Liver (tissue), 9 donors: ENCODE results near the gene CHPF2. TPM values are rescaled to one million over a fixed set of nuclear protein-coding genes. Genes with fewer than 3 reads are reported as not detected.

ENCODE experiments used
- DNase-seq: peaks from one replicate; pipeline ENCODE4 v3.0.0-alpha.2; 2017; ENCODE audit warnings: low spot score
- H3K27ac ChIP-seq, 2 donors: one replicate each; pipeline ENCODE4 v1.7.0; 2013; ENCODE audit warnings: inconsistent platforms in 2 of 2, low read length in 2 of 2, control low read depth in 1 of 2, low read depth in 1 of 2, mild to moderate bottlenecking in 1 of 2
- H3K27me3 ChIP-seq, 4 donors: one replicate each; pipeline versions ENCODE4 v1.6.1 to v1.7.0; 2013; ENCODE audit warnings: low read length in 3 of 4, inconsistent platforms in 1 of 4, mild to moderate bottlenecking in 1 of 4, moderate library complexity in 1 of 4; ENCODE audit not compliant: control insufficient read depth in 4 of 4, insufficient read depth in 4 of 4
- H3K36me3 ChIP-seq, 4 donors: one replicate each; pipeline versions ENCODE4 v1.6.1 to v1.7.0; 2013; ENCODE audit warnings: low read length in 3 of 4, mild to moderate bottlenecking in 3 of 4, low read depth in 1 of 4, moderate library complexity in 1 of 4; ENCODE audit not compliant: control insufficient read depth in 4 of 4, insufficient read depth in 3 of 4
- H3K4me1 ChIP-seq, 4 donors: one replicate each; pipeline versions ENCODE4 v1.6.1 to v1.7.0; 2013; ENCODE audit warnings: low read length in 3 of 4, mild to moderate bottlenecking in 3 of 4, moderate library complexity in 1 of 4; ENCODE audit not compliant: control insufficient read depth in 4 of 4, insufficient read depth in 4 of 4
- H3K4me3 ChIP-seq, 3 donors: one replicate each; pipeline versions ENCODE4 v1.6.1 to v1.7.0; 2013; ENCODE audit warnings: low read length in 3 of 3, control low read depth in 1 of 3, low read depth in 1 of 3, mild to moderate bottlenecking in 1 of 3
- H3K9ac ChIP-seq, 2 donors: one replicate each; pipeline ENCODE4 v1.7.0; 2013; ENCODE audit warnings: low read length in 2 of 2, mild to moderate bottlenecking in 2 of 2, moderate library complexity in 2 of 2, control low read depth in 1 of 2, low read depth in 1 of 2
- H3K9me3 ChIP-seq, 4 donors: one replicate each; pipeline versions ENCODE4 v1.6.1 to v1.7.0; 2013; ENCODE audit warnings: low read length in 3 of 4; ENCODE audit not compliant: control insufficient read depth in 4 of 4
- EGR1 ChIP-seq, 2 donors: IDR thresholded peaks; 2 replicates each; pipeline ENCODE4 v1.6.1; 2016 to 2018; ENCODE audit warnings: antibody characterized with exemption in 2 of 2, low read depth in 2 of 2
- FOXA1 ChIP-seq: IDR thresholded peaks from 2 replicates; pipeline ENCODE4 v1.6.1; 2016; ENCODE audit warnings: antibody characterized with exemption
- FOXA2 ChIP-seq: IDR thresholded peaks from 2 replicates; pipeline ENCODE4 v1.6.1; 2016; ENCODE audit warnings: antibody characterized with exemption
- GABPA ChIP-seq, 2 donors: IDR thresholded peaks in 1 of 2; conservative IDR thresholded peaks in 1 of 2; 2 replicates each; pipeline ENCODE4 v1.6.1; 2016; ENCODE audit warnings: antibody characterized with exemption in 2 of 2, mild to moderate bottlenecking in 1 of 2, moderate library complexity in 1 of 2
- HNF4A ChIP-seq, 2 donors: conservative IDR thresholded peaks; 2 replicates each; pipeline ENCODE4 v1.6.1; 2016; ENCODE audit warnings: antibody characterized with exemption in 2 of 2, mild to moderate bottlenecking in 2 of 2
- HNF4G ChIP-seq: IDR thresholded peaks from 2 replicates; pipeline ENCODE4 v1.6.1; 2016; ENCODE audit warnings: antibody characterized with exemption
- JUND ChIP-seq, 2 donors: IDR thresholded peaks; 2 replicates each; pipeline ENCODE4 v1.6.1; 2016; ENCODE audit warnings: antibody characterized with exemption in 2 of 2
- NR2F2 ChIP-seq: IDR thresholded peaks from 2 replicates; pipeline ENCODE4 v1.6.1; 2016; ENCODE audit warnings: antibody characterized with exemption
- RAD21 ChIP-seq, 2 donors: IDR thresholded peaks; 2 replicates each; pipeline ENCODE4 v1.6.1; 2016; ENCODE audit warnings: antibody characterized with exemption in 2 of 2, mild to moderate bottlenecking in 2 of 2
- RXRA ChIP-seq, 2 donors: IDR thresholded peaks; 2 replicates each; pipeline ENCODE4 v1.6.1; 2017 to 2018; ENCODE audit warnings: antibody characterized with exemption in 2 of 2, mild to moderate bottlenecking in 1 of 2
- SP1 ChIP-seq: IDR thresholded peaks from 2 replicates; pipeline ENCODE4 v1.6.1; 2018; ENCODE audit warnings: antibody characterized with exemption, mild to moderate bottlenecking
- TAF1 ChIP-seq: conservative IDR thresholded peaks from 2 replicates; pipeline ENCODE4 v1.6.1; 2016; ENCODE audit warnings: antibody characterized with exemption, mild to moderate bottlenecking
- YY1 ChIP-seq: IDR thresholded peaks from 2 replicates; pipeline ENCODE4 v1.6.1; 2016; ENCODE audit warnings: antibody characterized with exemption, mild to moderate bottlenecking
- WGBS: extraction: QIAGEN DNeasy Blood & Tissue Kit; methylation state at CpG from one replicate; pipeline ENCODE4 v1.1.7; 2013; 5-methylcytosine and 5-hydroxymethylcytosine counted together
- polyA plus RNA-seq, 2 donors: library from polyadenylated mRNA; stranded (reverse) in 1 of 2; unstranded in 1 of 2; fragments of 200-250 nt in 1 of 2; fragments of >200 nt in 1 of 2; fragmentation: Nextera tagmentation in 1 of 2; extraction: Ambion mirVana in 1 of 2; gene quantifications; one replicate each; pipeline versions ENCODE4 v1.2.1 to v1.2.3, GENCODE V29; 2013 to 2015
- total RNA-seq, 2 donors: library from RNA; depleted of rRNA; stranded (reverse); fragments of >200 nt; gene quantifications; one replicate each; pipeline ENCODE4 v1.2.3, GENCODE V29; 2014
- TF ChIP-seq, protein P1 (sequence below): IDR thresholded peaks from 2 replicates; pipeline ENCODE4 v1.6.1; 2016; ENCODE audit warnings: antibody characterized with exemption, mild to moderate bottlenecking
- TF ChIP-seq, protein P2 (sequence below): IDR thresholded peaks from 2 replicates; pipeline ENCODE4 v1.6.1; 2016; ENCODE audit warnings: antibody characterized with exemption
- TF ChIP-seq, protein P3 (sequence below): IDR thresholded peaks from 2 replicates; pipeline ENCODE4 v1.6.1; 2016; ENCODE audit warnings: antibody characterized with exemption
- TF ChIP-seq, protein P4 (sequence below): IDR thresholded peaks from 2 replicates; pipeline ENCODE4 v1.6.1; 2016; ENCODE audit warnings: antibody characterized with exemption
- TF ChIP-seq, protein P5 (sequence below): fragments of 150-350 bp; IDR thresholded peaks from 2 replicates; pipeline ENCODE4 v1.5.1; 2017; ENCODE audit warnings: improper control_type of control experiment, low read depth, low read length; ENCODE audit not compliant: missing input control
- donor health status: healthy.
- donor health status: healthy.
- donor health status: healthy.
- donor health status: healthy.
- donor health status: healthy.

The CHPF2 gene
- total and polyA plus RNA-seq, 4 donors: 4.1 to 19.7 (median 18.1) TPM

DNA sequence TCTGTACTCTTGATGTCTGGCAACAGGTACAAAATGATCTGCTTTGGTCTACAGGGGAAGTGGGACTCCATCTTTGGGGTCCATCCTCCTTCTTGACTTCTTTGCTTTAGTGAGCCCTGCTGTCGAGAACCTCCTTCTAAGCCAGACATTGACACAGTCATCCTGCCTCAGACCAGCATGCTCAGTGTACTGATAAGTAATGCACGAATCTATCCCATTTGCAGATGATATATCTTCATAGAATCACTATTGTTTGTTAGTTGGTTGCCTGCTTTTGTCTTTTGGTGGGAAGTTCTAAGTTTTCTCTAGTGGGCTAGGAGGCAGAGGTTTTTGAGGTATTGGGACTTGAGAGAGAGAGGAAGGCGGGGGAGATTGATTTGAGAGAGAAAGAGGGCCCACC is 30.9 kb upstream of the CHPF2 start:
- DNase-seq: no peak
- Histone ChIP-seq H3K4me3 (no peak overlapping the region), H3K9ac (no peak overlapping the region), H3K27me3 (peaks cover 0 to 7% (median 0%) of the 10 kb centered on the region in 4 donors), H3K27ac (no peak overlapping the region), H3K9me3 (no peaks in the 10 kb centered on the region), H3K4me1 (no peaks in the 10 kb centered on the region), H3K36me3 (no peaks in the 10 kb centered on the region)
- WGBS: 83% methylated on average over 3 of the region's 3 CpGs
- TF ChIP-seq HNF4A (conservative IDR thresholded peaks at IDR 0.05): no peak
- TF ChIP-seq RXRA (IDR thresholded peaks at IDR 0.05): no peak
- TF ChIP-seq, protein P1, sequence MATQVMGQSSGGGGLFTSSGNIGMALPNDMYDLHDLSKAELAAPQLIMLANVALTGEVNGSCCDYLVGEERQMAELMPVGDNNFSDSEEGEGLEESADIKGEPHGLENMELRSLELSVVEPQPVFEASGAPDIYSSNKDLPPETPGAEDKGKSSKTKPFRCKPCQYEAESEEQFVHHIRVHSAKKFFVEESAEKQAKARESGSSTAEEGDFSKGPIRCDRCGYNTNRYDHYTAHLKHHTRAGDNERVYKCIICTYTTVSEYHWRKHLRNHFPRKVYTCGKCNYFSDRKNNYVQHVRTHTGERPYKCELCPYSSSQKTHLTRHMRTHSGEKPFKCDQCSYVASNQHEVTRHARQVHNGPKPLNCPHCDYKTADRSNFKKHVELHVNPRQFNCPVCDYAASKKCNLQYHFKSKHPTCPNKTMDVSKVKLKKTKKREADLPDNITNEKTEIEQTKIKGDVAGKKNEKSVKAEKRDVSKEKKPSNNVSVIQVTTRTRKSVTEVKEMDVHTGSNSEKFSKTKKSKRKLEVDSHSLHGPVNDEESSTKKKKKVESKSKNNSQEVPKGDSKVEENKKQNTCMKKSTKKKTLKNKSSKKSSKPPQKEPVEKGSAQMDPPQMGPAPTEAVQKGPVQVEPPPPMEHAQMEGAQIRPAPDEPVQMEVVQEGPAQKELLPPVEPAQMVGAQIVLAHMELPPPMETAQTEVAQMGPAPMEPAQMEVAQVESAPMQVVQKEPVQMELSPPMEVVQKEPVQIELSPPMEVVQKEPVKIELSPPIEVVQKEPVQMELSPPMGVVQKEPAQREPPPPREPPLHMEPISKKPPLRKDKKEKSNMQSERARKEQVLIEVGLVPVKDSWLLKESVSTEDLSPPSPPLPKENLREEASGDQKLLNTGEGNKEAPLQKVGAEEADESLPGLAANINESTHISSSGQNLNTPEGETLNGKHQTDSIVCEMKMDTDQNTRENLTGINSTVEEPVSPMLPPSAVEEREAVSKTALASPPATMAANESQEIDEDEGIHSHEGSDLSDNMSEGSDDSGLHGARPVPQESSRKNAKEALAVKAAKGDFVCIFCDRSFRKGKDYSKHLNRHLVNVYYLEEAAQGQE: no peak
- TF ChIP-seq TAF1: no peak
- TF ChIP-seq, protein P2, sequence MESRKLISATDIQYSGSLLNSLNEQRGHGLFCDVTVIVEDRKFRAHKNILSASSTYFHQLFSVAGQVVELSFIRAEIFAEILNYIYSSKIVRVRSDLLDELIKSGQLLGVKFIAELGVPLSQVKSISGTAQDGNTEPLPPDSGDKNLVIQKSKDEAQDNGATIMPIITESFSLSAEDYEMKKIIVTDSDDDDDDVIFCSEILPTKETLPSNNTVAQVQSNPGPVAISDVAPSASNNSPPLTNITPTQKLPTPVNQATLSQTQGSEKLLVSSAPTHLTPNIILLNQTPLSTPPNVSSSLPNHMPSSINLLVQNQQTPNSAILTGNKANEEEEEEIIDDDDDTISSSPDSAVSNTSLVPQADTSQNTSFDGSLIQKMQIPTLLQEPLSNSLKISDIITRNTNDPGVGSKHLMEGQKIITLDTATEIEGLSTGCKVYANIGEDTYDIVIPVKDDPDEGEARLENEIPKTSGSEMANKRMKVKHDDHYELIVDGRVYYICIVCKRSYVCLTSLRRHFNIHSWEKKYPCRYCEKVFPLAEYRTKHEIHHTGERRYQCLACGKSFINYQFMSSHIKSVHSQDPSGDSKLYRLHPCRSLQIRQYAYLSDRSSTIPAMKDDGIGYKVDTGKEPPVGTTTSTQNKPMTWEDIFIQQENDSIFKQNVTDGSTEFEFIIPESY: no peak
- TF ChIP-seq EGR1 (IDR thresholded peaks at IDR 0.05; ENCODE audit: low read depth in 2 of 2): no peak
- TF ChIP-seq, protein P3, sequence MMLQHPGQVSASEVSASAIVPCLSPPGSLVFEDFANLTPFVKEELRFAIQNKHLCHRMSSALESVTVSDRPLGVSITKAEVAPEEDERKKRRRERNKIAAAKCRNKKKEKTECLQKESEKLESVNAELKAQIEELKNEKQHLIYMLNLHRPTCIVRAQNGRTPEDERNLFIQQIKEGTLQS: no peak
- TF ChIP-seq GABPA (IDR thresholded peaks at IDR 0.05 in 1 of 2, conservative IDR thresholded peaks at IDR 0.05 in 1 of 2): no peak
- TF ChIP-seq FOXA1: no peak
- no peak for TF ChIP-seq HNF4G
- TF ChIP-seq, protein P4, sequence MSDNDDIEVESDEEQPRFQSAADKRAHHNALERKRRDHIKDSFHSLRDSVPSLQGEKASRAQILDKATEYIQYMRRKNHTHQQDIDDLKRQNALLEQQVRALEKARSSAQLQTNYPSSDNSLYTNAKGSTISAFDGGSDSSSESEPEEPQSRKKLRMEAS: no peak
- TF ChIP-seq SP1: no peak
- TF ChIP-seq JUND (IDR thresholded peaks at IDR 0.05): no peak
- TF ChIP-seq, protein P5, sequence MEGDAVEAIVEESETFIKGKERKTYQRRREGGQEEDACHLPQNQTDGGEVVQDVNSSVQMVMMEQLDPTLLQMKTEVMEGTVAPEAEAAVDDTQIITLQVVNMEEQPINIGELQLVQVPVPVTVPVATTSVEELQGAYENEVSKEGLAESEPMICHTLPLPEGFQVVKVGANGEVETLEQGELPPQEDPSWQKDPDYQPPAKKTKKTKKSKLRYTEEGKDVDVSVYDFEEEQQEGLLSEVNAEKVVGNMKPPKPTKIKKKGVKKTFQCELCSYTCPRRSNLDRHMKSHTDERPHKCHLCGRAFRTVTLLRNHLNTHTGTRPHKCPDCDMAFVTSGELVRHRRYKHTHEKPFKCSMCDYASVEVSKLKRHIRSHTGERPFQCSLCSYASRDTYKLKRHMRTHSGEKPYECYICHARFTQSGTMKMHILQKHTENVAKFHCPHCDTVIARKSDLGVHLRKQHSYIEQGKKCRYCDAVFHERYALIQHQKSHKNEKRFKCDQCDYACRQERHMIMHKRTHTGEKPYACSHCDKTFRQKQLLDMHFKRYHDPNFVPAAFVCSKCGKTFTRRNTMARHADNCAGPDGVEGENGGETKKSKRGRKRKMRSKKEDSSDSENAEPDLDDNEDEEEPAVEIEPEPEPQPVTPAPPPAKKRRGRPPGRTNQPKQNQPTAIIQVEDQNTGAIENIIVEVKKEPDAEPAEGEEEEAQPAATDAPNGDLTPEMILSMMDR: no peak
- no peak for TF ChIP-seq FOXA2
- TF ChIP-seq RAD21 (IDR thresholded peaks at IDR 0.05): no peak
- no peak for TF ChIP-seq YY1
- no peak for TF ChIP-seq NR2F2
